GM13976 (cell line): Measurements from ENCODE around the gene LTC4S.
"Not testable (repeated sequence)": the region's sequence is repeated elsewhere in the genome, so short reads cannot be mapped to it uniquely, and the experiment has no call there.

Experiments used
- DNase-seq: peaks from one replicate; pipeline ENCODE4 v3.0.0; 2012; ENCODE audit warnings: low spot score
- CTCF ChIP-seq: IDR thresholded peaks from 2 replicates; pipeline ENCODE4 v1.5.1; 2012; ENCODE audit warnings: borderline replicate concordance, mild to moderate bottlenecking; ENCODE audit not compliant: insufficient read depth; ENCODE audit errors: extremely low read depth, missing control alignments, control extremely low read depth
- in situ Hi-C: fragments of 300-500 bp; cut with MboI; formaldehyde crosslinking; loops from one replicate; pipeline ENCODE4 v1.12.0; 2022; ENCODE audit warnings: low sequenced_read_pairs, mixed read lengths, inconsistent platforms; ENCODE audit not compliant: unreplicated experiment

Gene LTC4S

DNA sequence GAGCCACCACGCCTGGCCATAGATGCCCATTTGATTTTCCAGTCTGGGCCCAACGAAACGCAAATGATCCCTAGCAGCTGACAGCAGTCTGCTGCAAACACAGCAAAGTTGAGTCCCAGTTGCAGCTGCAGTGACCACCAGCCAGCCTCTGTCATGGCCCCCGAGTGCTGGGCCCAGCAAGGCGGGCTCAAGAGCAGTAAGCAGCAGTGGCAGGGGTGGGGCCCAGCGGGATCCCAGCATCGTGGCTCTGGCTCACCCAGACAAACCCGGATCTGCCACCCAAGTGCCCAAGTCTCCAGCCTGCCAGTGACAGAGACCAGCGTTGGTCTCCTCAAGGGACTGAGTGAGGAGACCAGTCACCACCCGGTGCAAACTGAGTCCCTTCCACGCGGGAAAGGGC lies 6.9 kb upstream of the LTC4S start:
- no peak for TF ChIP-seq CTCF
- no peak for DNase-seq
- in situ Hi-C loops = no loop called here

DNA sequence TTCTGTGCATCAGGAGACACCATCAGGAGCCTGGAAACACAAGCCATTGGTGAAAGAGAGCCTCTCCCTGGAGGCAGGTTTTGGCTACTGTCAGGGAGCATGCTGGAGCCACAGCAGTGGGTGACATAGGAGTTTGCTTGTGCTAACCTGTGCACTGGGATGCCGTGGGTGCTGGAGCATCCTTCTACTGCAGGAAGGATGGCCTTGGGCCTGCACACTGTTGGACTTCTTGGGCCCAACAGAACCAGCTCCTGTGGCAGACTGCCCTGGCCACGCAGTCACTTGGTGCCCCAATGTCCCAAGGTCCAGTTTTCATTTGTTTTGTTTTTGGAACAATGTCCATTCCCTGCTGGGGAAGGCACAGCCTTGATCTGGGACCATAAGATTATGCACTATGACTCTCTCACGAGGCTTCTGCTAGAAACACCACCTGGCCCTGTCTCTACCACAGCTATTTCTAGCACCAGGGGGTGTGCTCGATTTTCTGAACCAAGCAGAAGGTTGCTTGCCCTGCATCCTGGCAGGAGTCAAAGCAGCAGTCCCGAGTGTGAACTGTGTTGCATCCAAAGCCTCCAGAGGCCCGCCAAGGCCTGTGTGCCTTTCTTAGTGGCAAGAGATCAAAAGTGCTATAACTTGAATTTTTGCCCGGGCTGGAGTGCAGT lies 5.5 kb upstream of the LTC4S start:
- in situ Hi-C loops = no loop called here
- TF ChIP-seq CTCF = no peak
- DNase-seq = no peak

DNA sequence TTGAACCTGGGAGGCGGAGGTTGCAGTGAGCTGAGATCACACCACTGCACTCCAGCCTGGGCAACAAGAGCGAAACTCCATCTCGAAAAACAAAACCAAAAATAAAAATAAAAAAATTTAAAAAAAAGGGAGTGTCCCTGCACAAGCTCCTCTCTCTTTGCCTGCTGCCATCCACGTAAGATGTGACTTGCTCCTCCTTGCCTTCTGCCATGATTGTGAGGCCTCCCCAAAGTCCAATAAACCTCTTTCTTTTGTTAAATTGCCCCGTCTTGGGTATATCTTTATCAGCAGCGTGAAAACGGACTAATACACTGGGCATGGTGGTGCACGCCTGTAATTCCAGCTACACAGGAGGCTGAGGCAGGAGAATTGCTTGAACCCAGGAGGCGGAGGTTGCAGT lies 4.5 kb upstream of the LTC4S start:
- in situ Hi-C loops, DNase-seq: not testable (repeated sequence)

GRCh38 chr5:179791881-179792611 lies 1.7 kb upstream of the LTC4S start:
- in situ Hi-C loops = no loop called here
- DNase-seq = no peak
- no peak for TF ChIP-seq CTCF

DNA sequence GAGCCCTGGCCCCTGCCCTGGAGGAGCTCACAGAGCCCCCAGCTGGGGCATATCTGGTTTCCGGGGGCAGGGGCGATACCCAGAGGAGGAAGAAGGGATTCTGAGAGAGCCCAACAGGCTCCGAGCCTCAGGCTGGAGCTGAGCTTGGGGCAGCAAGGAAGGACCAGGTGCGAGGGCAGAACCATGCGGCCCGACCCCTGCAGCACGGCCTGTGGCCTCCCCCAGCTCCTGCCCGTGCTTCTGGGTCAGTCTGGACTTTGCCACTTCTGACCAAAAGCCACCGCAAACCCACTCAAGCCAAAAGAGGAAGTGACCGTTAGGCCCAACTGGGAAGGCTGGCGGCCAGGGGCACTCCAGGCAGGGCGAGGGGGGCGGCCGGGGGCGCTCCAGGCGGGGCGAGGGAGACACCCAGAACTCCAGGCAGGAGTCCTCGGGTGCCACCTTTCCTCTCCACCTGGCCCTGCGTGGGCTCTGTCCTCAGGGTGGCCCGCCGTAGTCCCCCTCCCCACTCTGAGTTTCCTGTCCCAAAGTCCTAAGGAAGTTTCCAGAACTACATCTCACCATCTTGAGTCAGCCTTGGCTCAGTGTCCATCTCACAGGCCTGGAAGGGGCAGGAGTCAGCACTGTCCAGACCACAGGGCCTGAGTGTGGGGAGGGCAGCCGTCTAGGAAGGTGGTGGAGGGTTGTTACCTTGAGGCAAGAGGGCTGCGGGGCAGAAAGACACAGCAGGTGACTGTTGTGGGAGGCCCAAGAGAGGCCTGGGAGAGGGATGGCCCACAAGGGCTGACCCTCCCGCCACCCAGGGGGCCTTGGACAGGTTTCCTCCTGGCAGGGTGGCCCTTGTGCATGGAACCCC lies 946 bp upstream of the LTC4S start:
- TF ChIP-seq CTCF = no peak
- DNase-seq = peak; percentile 31
- in situ Hi-C loops = no loop called here

GRCh38 chr5:179794171-179794570 lies 385 bp downstream of the LTC4S start:
- in situ Hi-C loops = no loop called here
- DNase-seq = no peak
- no peak for TF ChIP-seq CTCF
